Brain microvascular endothelial cell (primary cell): ENCODE measurements around the gene TSPAN31.

Experiments used
- DNase-seq: peaks from one replicate; pipeline ENCODE4 v3.0.0-alpha.2; 2020
- H3K27ac ChIP-seq: fragments of 250-450 bp; sonication (Bioruptor Pico); 2 replicates; pipeline ENCODE4 v1.5.1; 2020; ENCODE audit warnings: mild to moderate bottlenecking, moderate library complexity
- H3K27me3 ChIP-seq: fragments of 250-450 bp; sonication (Bioruptor Pico); replicated peaks from 2 replicates; pipeline ENCODE4 v1.5.1; 2020; ENCODE audit warnings: mild to moderate bottlenecking
- H3K36me3 ChIP-seq: fragments of 250-450 bp; sonication (Bioruptor Pico); replicated peaks from 2 replicates; pipeline ENCODE4 v1.5.1; 2020; ENCODE audit warnings: mild to moderate bottlenecking
- H3K4me3 ChIP-seq: 2 replicates; pipeline ENCODE4 v1.5.1; 2011; ENCODE audit warnings: low read depth, mild to moderate bottlenecking, control low read depth, low read length, moderate library complexity
- CTCF ChIP-seq: IDR thresholded peaks from 2 replicates; pipeline ENCODE4 v1.5.1; 2011; ENCODE audit warnings: low read depth, mild to moderate bottlenecking, moderate library complexity, low read length, control low read depth, inconsistent platforms; ENCODE audit errors: missing control alignments
- in situ Hi-C: cut with HindIII; loops from 2 replicates; pipeline ENCODE4 v1.10.0; 2017; ENCODE audit warnings: low sequenced_read_pairs, low pct_ligation_motif_present

TSPAN31 gene

GRCh38 chr12:57729321-57729844 is 15.5 kb upstream of the TSPAN31 start:
- no peaks in the 10 kb centered on the region for H3K36me3 ChIP-seq
- TF ChIP-seq CTCF: no peak
- DNase-seq: no peak
- in situ Hi-C loops: no loop called here
- no peaks in the 10 kb centered on the region for H3K27me3 ChIP-seq
- no peak overlapping the region for H3K4me3 ChIP-seq
- H3K27ac ChIP-seq: no peak overlapping the region

GRCh38 chr12:57730336-57731067 is 14.3 kb upstream of the TSPAN31 start:
- H3K36me3 ChIP-seq: no peaks in the 10 kb centered on the region
- no peak overlapping the region for H3K27ac ChIP-seq
- TF ChIP-seq CTCF: no peak
- in situ Hi-C loops: no loop called here
- H3K4me3 ChIP-seq: no peak overlapping the region
- peaks cover 1% of the 10 kb centered on the region for H3K27me3 ChIP-seq
- DNase-seq: no peak

- Histone ChIP-seq H3K27ac (no peak overlapping the region), H3K27me3 (peaks cover 10% of the 10 kb centered on the region), H3K4me3 (no peak overlapping the region), H3K36me3 (no peaks in the 10 kb centered on the region)
- in situ Hi-C loops: no loop called here
- no peak for DNase-seq
- no peak for TF ChIP-seq CTCF
Observed at GRCh38 chr12:57731411-57732080, 13.3 kb upstream of the TSPAN31 start.

- no peak for DNase-seq
- no peak for TF ChIP-seq CTCF
- peaks cover 15% of the 10 kb centered on the region for H3K27me3 ChIP-seq
- no peak overlapping the region for H3K27ac ChIP-seq
- in situ Hi-C loops: no loop called here
- H3K4me3 ChIP-seq: no peak overlapping the region
- no peaks in the 10 kb centered on the region for H3K36me3 ChIP-seq
Observed at GRCh38 chr12:57732270-57732669, 12.6 kb upstream of the TSPAN31 start.

GRCh38 chr12:57732726-57733593 is 11.9 kb upstream of the TSPAN31 start:
- no peak overlapping the region for H3K4me3 ChIP-seq
- in situ Hi-C loops: no loop called here
- H3K27ac ChIP-seq: no peak overlapping the region
- H3K36me3 ChIP-seq: no peaks in the 10 kb centered on the region
- H3K27me3 ChIP-seq: peaks cover 22% of the 10 kb centered on the region
- no peak for TF ChIP-seq CTCF
- no peak for DNase-seq
